Occipital lobe (tissue), 2 donors: ENCODE measurements around the gene NEMP2. TPM values are rescaled to one million over a fixed set of nuclear protein-coding genes. Genes with fewer than 3 reads are reported as not detected.
A peak's percentile ranks its signal among the peaks of the same experiment; 100 is the strongest.
"Not testable (repeated sequence)": the region's sequence is repeated elsewhere in the genome, so short reads cannot be mapped to it uniquely, and the experiment has no call there.

ENCODE experiments used
- DNase-seq: peaks from one replicate; lab custom pipeline; 2025; lab: John Stamatoyannopoulos, UW
- total RNA-seq: library from RNA; depleted of rRNA; stranded (reverse); fragments of >200 nt; gene quantifications from one replicate; pipeline ENCODE4 v1.2.3, GENCODE V29; 2014

NEMP2 gene
- total RNA-seq, 1 donor from 2014 or later: 3.4 TPM

DNA sequence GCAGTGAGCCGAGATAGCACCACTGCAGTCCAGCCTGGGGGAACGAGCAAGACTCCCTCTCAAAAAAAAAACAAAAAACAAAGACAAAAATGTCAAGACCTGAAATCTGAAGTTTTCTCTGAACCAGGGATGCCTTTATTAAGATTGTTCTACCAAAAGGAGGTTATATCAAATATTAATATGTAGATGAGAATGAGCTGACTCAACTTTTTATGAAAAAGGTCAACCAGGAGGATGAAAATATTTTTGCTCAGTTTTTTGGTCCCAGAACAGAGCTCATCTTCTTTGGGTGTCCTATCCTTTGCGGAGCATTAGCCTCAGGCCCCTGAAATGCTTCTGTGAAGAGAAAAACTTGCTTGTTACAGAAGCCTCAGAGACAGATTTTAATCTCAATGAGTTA lies 44.0 kb downstream of the NEMP2 start:
- DNase-seq: no peak

DNA sequence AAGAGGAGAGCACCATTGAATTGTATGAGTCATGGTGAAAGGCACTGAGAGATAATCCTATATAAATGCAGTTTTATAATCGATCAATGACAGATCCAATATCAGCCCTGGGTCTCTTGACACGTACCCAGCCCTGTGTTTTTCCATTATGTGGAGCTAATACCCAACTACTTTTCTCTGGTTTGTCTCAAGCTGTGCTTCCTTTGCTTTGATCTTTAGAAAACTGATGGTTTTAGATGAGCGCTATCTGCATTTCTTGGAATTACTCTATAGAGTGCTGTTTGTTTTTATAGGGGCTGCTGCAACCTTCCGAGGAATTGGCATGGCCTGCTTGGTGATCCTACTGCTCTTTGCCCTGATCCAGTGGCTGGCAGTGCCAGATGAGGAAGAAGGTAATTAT lies 45.0 kb downstream of the NEMP2 start:
- no peak for DNase-seq

DNA sequence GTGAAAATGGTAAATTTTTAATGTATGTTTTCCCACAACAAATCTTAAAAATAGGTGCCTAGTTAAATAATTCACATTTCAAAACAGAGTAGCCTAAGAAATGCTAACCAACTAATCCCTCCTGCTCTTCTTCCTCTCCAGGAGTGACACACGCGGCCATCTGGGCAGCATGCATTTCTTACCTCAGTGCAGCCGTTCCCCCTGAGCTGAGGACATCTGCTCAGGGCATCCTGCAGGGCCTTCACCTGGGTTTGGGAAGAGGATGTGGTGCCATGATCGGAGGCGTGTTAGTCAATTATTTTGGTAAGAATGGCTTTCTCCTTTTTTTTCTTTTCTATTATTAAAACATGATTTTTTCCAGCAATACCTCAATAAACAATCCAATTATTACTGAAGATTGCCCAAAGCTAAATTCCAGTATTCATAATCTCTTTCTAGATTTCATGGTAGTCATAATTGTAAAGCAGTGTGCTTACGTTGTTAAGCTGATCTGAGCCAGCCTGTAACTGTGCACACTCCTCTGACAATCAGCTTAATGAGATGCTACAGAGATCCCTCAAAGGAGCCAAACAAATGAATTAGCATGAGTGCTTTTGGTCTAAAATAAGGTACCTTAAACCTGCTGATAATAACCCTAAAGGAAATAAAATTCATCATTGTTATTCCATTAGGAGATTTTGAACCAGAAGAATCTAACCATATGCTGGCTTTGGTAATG lies 45.8 kb downstream of the NEMP2 start:
- no peak for DNase-seq

DNA sequence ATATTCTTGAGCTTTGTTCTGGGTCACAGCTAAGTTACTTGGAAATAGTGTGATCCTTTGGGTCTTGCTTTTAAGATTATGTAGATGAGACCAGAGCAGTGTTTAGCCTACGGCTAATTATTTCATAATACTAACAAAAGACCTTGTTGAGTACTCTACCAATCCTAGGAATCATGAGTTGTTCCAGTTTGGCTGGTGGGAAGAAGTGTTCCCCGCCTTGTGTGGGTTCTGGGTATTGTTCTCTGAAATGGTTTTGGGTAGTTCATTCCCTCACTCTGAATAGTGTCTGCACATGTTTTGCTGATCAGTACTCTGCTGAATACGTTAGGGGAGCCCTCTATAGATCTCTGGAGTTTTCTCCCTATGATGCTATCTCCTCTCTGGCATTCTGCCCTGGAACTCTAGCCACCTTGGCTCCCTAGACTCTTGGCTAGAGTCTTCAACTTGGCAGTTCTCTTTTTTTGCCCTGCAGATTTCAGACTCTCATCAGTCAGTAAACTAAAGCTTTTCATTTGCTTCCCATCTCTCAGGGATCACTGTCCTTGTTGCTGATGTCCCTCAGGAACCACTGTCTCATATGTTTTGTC lies 48.4 kb downstream of the NEMP2 start:
- no peak for DNase-seq

DNA sequence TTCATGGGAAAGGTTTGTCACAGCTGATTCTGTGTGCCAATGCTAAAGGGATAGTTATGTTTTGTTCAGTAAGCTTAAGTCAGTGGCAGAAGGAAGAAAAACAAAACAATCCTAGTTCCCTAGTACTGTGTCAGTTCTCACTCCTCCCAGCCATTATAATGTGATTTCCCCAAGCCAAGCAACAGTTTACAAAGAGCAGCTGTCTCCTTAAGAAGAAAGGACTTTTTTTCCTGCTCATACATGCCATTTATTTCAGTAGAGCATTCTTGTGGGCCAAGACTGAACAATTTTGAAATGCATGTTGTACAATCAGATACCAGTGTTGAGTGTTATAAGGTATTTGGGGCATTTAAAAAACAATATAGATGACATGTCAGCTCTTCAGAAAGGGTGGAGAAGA lies 52.1 kb downstream of the NEMP2 start:
- no peak for DNase-seq

DNA sequence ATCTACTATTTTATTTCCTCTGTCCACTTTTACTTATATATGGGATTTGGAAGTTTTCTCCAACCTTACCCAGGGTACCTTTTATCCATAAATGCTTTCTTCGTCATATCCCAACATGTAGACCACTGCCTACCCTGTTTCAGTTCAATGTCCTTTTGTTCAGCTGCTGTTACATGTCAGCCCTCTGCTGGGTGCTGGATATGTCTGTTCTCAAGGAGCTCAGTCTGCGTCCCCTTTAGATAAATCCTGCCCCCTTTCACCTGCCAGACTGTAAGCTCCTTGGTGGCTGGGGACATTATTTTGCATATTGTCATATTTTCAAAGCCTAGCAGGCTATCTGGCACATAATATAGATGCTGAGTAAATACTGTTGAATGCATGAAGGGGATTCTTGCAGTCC lies 53.2 kb downstream of the NEMP2 start:
- DNase-seq: no peak

DNA sequence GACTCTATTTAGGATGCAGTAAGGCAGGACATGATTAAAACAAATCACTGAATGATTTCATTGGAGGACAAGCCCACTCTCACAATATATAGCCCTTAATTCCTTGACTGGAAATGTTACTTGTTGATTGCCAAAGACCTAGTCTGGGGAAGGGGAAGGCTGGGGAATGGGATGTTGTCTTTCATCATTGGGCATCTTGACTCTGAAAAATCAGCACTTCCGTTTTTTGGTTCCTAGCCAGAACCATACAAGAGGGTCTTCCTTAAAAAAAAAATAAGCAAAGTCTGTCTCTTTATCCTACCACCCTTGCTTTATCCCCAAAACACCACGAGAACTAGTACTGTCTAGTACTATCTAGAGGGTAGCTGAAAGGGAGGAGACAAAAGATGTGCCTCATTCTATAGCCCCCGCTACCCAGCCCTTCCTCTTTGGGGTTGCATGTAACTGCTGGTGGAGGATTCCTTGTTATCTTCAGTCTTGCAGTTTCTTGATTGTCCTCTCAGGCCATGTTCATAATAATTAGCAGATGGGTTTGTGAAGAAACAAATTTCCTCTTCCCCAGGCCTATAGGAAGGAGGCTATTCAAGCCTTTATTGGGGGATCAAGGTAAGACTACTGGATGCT lies 55.8 kb downstream of the NEMP2 start:
- no peak for DNase-seq

DNA sequence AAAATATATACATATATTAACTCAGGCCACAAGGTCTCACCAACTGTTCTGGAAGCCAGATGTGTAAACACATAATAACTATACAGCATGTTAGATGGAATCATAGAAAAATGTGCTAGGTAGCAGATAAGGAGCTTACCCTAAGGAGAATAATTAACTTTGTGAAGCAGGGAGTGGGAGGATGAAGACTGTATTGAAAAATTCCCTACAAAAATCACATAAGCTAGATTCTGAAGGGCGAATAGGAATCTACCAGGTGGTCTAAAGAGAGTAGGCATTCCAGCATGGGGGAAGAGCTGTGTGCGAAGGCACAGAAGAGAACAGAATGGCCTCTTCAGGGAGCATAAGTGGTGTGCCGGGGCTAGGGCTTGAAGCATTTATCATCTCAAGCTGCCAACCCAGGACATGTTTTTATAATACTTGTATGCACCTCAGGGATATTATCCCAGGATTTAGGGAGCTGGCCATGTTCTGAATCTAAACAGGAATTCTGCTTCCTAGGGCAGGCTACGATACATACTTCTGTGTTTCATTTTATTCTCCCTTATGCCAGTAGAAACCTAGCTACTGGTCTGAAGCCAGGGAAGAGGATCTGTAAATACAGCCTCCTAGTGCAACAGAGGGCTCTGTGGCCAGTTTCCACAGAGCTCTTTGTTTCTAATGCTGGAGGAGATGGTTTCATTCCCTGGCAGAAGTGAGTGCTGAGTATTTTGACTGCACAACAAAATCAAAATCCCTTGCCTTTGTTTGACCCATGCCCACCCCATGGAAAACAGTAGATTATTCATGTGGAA lies 56.7 kb downstream of the NEMP2 start:
- peak; percentile 24 for DNase-seq

DNA sequence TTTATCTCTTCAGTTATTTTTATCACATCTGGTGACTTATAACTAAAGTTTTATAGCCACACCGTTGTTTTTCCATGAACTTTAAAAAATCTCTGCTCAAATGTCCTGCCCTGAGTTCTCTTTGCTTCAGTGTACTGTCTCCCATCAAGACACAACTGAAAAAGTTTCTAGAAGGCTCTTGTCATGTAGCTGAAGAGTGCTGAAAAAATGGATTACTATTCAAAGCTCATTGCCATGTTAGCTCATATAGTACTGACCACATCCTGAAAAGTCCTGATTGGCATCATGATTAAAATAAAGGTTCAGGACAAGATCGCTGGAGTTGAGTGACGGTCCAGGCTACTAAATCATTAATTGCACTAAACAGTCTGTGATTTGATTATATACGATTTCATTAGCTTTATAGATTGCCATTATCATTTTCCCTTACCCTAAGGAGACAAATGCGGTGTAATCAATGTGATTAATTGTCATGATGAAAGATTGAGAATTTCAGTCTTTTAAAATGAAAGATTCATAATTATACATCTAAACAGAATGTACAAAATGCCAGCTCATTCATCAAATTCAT lies 64.2 kb downstream of the NEMP2 start:
- DNase-seq: no peak

DNA sequence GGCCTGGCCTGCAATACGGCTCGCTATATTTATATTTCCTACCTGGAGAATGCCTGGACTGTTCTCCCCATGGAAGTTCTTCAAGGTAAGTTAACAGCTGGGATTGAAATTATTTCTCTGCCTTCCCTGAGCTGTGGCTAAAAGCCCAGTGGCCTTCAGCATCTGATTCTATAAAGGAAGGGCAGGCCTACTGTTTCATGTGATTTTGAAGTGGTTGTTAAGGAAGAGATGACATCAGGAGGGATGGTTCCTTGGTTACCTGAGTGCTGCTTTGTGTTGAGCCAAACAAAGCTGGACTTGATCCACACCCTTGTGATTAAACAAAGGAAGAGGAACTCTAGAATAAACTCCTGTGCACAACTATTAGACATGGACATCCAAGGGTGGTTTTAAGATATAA lies 64.8 kb downstream of the NEMP2 start:
- no peak for DNase-seq

DNA sequence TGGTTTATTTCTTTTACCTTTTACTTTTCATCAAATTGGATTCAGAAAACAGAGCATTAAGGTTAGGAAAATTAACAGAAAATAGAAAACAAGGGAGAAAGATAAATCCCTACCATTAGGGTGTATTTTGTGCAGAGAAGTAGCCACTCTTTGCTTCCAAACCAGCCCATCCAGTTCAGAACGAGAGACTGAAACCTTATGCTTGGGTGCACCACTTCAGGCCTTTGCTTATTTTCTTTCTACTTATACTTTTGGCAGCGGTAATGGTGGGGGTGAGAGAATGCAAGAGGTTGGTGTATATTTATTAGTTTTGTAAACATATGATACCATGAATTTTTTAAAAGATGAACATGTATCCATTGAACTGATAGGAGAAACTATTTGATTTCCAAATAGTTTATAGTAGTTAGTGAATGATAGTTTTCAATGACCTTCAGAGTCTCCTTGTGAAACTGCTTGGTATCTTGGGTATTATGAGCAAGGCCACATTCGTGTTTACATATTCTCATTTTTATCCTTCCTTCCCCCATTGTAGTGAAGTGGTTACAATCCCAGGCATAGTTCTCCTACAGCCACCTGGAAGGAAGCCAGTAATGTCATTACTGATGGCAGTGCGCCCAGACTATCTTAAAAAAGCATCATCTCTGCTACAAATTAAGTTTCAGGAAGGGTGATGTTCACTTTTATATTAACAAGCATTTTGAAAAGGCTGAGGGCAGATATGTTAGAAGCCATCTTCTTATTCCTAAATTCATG lies 65.5 kb downstream of the NEMP2 start:
- peak; percentile 58 for DNase-seq

DNA sequence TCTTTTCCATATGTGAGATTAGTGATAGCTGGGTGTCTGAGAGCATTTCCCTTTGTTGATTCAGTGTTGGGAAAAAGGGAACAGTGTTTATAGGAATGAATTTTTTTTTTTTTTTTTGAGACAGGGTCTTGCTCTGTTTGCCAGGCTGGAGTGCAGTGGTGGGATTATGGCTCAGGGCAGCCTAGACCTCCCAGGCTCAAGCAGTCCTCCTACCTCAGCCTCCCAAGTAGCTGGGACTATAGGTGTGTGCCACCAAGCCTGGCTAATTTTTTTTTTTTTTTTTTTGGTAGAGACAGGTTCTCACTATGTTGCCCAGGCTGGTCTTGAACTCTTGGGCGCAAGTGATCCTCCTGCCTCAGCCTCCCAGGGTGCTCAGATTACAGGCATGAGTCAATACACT lies 66.2 kb downstream of the NEMP2 start:
- DNase-seq: not testable (repeated sequence)

DNA sequence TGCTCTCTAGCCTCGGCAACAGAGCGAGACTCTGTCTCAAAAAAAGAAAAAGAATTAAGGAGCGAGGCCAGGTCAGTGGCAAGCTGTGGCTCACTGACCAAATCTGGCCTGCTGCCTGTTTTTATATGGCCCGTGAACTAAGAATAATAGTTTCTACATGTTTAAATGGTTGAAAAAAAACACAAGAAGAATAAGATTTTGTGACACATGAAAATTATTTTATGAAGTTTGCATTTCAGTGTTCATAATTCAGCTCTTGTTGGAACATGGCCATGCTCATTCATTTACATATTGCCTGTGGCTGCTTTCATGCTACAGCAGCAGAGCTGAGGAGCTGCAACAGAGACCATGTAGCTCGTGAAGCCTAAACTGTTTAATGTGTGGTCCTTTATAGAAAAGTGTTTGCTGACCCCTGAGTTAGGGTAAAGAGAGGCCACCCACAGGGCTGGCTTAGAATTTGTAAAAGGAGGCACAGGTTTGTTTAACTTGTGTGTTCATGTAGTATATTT lies 66.9 kb downstream of the NEMP2 start:
- no peak for DNase-seq

DNA sequence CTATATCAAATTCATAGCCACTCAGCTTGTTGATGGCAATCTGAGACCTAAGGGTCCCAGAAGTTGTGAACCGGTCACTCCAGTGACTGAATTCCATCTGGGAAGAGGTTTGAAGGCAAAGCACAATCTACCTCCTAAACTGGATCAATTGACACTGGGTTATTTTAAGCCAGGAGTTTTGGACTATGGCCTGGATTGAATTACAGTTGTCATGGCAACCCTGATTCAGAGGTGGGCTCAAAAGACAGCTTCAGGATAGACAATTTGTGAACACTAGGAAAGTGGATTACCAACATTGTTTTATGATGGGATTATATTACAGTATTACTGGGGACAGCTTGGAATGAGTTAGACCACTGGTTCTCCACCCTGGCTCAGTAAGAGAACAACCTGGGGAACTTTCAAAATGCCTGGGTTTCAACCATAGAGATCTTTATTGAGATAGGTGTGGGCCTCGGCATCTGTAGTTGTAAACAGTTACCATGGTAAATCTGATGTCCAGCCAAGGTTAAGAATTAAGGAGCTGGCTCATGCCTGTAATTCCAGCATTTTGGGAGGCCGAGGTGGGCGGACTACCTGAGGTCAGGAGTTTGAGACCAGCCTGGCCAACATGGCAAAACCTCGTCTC lies 67.6 kb downstream of the NEMP2 start:
- DNase-seq: no peak

DNA sequence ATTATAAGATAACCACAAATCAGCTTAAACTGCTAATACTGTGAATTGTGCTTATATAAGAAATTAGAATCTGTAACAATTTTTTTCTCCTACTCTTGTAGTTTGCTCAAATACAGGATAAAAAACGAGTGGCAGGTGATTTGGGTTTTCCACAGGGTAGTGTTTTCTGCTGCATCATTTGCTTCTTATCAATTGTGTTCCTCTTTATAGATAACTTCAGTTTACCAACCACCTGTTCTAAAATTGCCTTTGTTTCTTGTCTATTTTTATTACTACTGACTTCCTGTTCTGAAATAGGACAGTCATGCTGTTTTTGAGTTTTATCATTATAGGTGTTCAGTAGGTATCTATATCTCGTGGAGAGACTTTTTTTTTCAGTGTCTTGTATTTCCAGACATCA lies 69.5 kb downstream of the NEMP2 start:
- DNase-seq: no peak

DNA sequence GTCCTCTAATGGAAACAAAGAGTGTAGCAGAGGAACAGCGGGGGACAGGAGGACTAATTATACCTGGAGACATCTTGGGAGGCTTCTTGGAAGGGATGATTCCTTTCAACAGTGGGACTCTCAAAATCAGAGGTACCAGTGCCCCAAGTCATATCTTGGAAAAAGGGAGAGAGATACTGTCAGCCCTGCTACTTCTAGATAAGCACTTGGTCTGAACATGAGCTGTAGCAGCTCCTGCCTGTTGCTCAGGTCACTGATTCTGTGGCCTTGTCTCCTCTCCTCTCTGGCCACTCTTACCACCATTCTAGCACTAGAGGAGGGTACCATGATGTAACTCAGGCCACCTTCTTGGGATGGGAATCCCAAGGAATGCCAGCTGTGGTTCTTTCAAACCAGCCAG lies 71.9 kb downstream of the NEMP2 start:
- no peak for DNase-seq

DNA sequence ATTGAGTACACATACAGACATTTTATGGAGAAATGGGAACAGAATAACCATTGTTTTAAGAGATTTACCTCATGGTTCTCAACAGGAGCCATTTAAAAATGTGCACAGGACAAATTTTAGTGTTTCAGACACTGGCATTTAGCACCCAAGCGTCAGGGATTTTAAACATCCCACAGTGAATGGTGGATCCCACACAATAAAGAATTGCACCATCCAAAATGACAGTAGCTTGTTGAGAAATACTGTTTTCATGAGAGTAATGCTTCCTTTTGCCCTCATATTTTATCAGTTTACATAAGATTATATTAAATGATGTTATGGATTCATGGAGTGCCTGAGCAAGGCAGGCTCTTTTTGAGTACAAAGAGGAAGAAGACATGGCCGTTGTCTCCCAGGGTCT lies 72.3 kb downstream of the NEMP2 start:
- DNase-seq: no peak

DNA sequence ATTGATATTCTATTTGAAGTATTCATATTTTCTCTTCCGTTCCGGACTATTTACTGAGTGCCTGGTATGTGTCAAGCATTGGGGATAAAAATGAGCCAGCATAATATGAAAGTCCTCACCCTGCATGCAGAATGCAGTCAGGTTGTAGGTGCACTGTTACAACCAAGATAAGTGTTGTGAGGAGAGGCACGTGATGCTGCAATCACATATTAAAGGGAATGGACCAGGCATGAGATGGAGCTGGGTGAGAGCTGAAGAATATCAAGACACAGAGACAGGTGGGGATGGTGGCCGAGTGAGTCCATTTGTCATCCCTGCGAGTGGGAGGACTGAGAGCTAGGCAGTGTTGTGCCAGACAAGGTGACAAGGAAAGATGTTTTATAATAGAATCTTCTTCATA lies 74.0 kb downstream of the NEMP2 start:
- DNase-seq: no peak

DNA sequence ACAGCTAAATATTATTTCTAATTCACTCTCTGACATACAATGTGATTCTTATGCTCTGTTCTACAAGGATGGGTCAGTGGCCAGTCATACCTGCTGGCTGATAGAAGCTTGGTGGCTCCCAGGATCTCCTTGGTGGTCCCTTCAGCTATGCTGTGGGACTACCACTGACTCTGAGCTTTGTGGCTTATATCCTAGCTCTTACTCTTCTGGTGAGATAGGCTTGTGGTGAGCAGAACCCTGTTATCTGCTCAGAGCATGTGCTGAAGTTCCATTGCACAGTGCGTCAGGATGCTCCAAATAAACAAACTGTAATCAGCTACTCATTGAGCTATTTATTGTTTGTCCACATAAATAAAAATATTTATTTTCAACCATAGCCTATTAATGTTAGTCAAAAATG lies 74.6 kb downstream of the NEMP2 start:
- DNase-seq: no peak

DNA sequence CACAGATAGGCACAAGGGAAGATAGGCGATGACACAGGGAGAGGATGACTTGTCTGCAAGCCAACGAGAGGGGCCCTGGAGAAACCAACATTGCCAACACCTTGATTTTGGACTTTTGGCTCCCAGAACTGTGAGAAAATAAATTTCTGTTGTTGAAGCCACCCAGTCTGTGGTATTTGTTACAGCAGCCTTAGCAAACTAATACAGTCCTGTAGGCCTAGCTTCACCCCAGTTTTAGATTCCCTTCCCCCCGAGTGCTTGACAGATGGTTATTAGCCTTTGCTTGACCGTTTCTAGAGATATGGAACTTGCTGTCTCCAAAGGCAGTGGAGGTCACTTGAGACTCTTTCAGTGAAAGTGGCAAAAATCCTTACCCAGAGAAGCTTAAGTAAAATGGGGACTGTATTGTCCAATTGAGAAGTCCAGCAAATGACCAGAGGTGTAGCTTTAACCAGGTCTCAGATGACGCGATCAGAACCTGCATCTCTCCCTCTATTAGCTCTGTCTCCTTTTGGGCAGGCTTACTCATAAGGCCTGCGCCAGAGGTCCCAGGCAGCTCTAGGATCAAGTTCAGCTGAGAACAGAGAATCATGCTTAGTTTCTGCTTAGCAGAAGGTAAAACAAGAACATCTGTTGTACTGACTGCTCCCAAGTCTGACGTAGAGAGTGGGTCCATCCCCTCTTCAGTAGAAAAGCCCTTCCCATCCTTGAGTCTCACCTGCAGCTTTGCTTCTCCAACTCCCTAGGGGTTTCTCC lies 76.0 kb downstream of the NEMP2 start:
- DNase-seq: no peak
